Lower leg skin (tissue), 4 donors: ENCODE data around the gene RANBP9. TPM values are rescaled to one million over a fixed set of nuclear protein-coding genes. Genes with fewer than 3 reads are reported as not detected.
A peak's percentile ranks its signal among the peaks of the same experiment; 100 is the strongest.

Experiments used
- DNase-seq, 2 donors: peaks; one replicate each; pipeline ENCODE4 v3.0.0-alpha.2; 2019; ENCODE audit warnings: low spot score in 2 of 2
- H3K4me3 ChIP-seq: fragments of 200-600 bp; sonication (generic); 2 replicates; pipeline ENCODE4 v1.5.1; 2017; ENCODE audit warnings: mild to moderate bottlenecking, low read depth; ENCODE audit not compliant: poor library complexity, severe bottlenecking
- CTCF ChIP-seq, 3 donors: fragments of 450-650 bp; IDR thresholded peaks; one replicate each; pipeline ENCODE4 v1.5.1; 2016; ENCODE audit warnings: antibody characterized with exemption in 3 of 3, mild to moderate bottlenecking in 3 of 3, moderate library complexity in 2 of 3
- POLR2A ChIP-seq, 2 donors: fragments of 450-650 bp; IDR thresholded peaks; one replicate each; pipeline ENCODE4 v1.6.1; 2016 to 2017; ENCODE audit warnings: antibody characterized with exemption in 2 of 2, mild to moderate bottlenecking in 1 of 2, moderate library complexity in 1 of 2
- WGBS, 2 donors: methylation state at CpG; one replicate each; pipeline ENCODE4 v1.1.5; 2018; 5-methylcytosine and 5-hydroxymethylcytosine counted together
- intact Hi-C: fragments of 100-400 bp; cut with DNase I; formaldehyde crosslinking; loops from one replicate; pipeline ENCODE4 v1.15.0; 2023; ENCODE audit warnings: low total_unique reads
- total RNA-seq, 4 donors: library from RNA; depleted of rRNA; stranded (reverse); fragments of >200 nt; gene quantifications; one replicate each; pipeline ENCODE4 v1.1.0, GENCODE V29; 2016

RANBP9 gene
- total RNA-seq, 4 donors from 2014 or later, result 45.4 to 59.3 (median 53.6) TPM

- 1% methylated on average over 57 to 80 of the region's 85 CpGs for WGBS, 2 donors
- H3K4me3 ChIP-seq, result peak within 1 kb of the TSS; percentile 77
- TF ChIP-seq POLR2A (IDR thresholded peaks at IDR 0.05), result peak in 1 of 2 donors; percentile 34
- peak in 1 of 3 donors; percentile 91 for TF ChIP-seq CTCF (IDR thresholded peaks at IDR 0.05)
- intact Hi-C loops, result loop anchor here (10.0 kb wide), 1 partner anchor 90 kb away; no protein-coding TSS in a partner anchor
- DNase-seq, result peak; percentile 97 to 99
Observed at GRCh38 chr6:13614926-13615791, 96.5 kb downstream of the RANBP9 start, which contains the start of gene NOL7. Gene NOL7 (plus strand): TSS chr6:13615335. CDS start chr6:13615359, 24 bp downstream.

GRCh38 chr6:13614126-13614925 is 97.3 kb downstream of the RANBP9 start:
- peak overlapping the region; percentile 77 for H3K4me3 ChIP-seq
- DNase-seq, result peak in 1 of 2 donors; percentile 22
- TF ChIP-seq POLR2A (IDR thresholded peaks at IDR 0.05), result no peak
- TF ChIP-seq CTCF (IDR thresholded peaks at IDR 0.05), result no peak
- 5 to 6% methylated on average over 33 to 38 of the region's 38 CpGs for WGBS, 2 donors
- intact Hi-C loops, result loop anchor here (10.0 kb wide), 1 partner anchor 90 kb away; no protein-coding TSS in a partner anchor

- intact Hi-C loops, result loop anchor here (10.0 kb wide), 1 partner anchor 92 kb away; no protein-coding TSS in a partner anchor
- WGBS, 2 donors, result 67 to 79% methylated on average over 3 of the region's 3 CpGs
- no peak for DNase-seq
- TF ChIP-seq CTCF (IDR thresholded peaks at IDR 0.05) (no peak), POLR2A (IDR thresholded peaks at IDR 0.05) (no peak)
- no peak overlapping the region for H3K4me3 ChIP-seq
Observed at GRCh38 chr6:13613029-13613594, 98.5 kb downstream of the RANBP9 start.

GRCh38 chr6:13611715-13612114 is 99.9 kb downstream of the RANBP9 start:
- DNase-seq, result no peak
- no peak for TF ChIP-seq CTCF (IDR thresholded peaks at IDR 0.05)
- no peak for TF ChIP-seq POLR2A (IDR thresholded peaks at IDR 0.05)
- WGBS, 2 donors, result 78 to 86% methylated on average over 4 of the region's 4 CpGs
- H3K4me3 ChIP-seq, result no peak overlapping the region
- intact Hi-C loops, result loop anchor here (10.0 kb wide), 1 partner anchor 93 kb away; no protein-coding TSS in a partner anchor

- no peak overlapping the region for H3K4me3 ChIP-seq
- WGBS, 2 donors, result 82 to 93% methylated on average over 4 of the region's 4 CpGs
- TF ChIP-seq CTCF (IDR thresholded peaks at IDR 0.05), result no peak
- TF ChIP-seq POLR2A (IDR thresholded peaks at IDR 0.05), result no peak
- intact Hi-C loops, result no loop called here
- no peak for DNase-seq
Observed at GRCh38 chr6:13605634-13606033, 106.0 kb downstream of the RANBP9 start.
